Endothelial cell (in vitro differentiated cells): Measurements from ENCODE around the gene E2F2. TPM values are rescaled to one million over a fixed set of nuclear protein-coding genes. Genes with fewer than 3 reads are reported as not detected.

Source experiments
- DNase-seq: peaks from one replicate; pipeline ENCODE4 v3.0.0; 2021; ENCODE audit warnings: low spot score
- H3K27ac Mint-ChIP-seq: one replicate; pipeline ENCODE4 v1.8.0; 2021; ENCODE audit warnings: mixed read lengths, inconsistent platforms; ENCODE audit not compliant: unreplicated experiment
- H3K27me3 Mint-ChIP-seq: one replicate; pipeline ENCODE4 v1.8.0; 2021; ENCODE audit warnings: mild to moderate bottlenecking, moderate library complexity, mixed read lengths, inconsistent platforms; ENCODE audit not compliant: unreplicated experiment
- H3K36me3 Mint-ChIP-seq: one replicate; pipeline ENCODE4 v1.8.0; 2021; ENCODE audit warnings: mild to moderate bottlenecking, low read depth, mixed read lengths, inconsistent platforms; ENCODE audit not compliant: unreplicated experiment
- H3K4me1 Mint-ChIP-seq: one replicate; pipeline ENCODE4 v1.8.0; 2021; ENCODE audit warnings: mild to moderate bottlenecking, mixed read lengths, inconsistent platforms; ENCODE audit not compliant: unreplicated experiment
- H3K4me3 Mint-ChIP-seq: one replicate; pipeline ENCODE4 v1.8.0; 2021; ENCODE audit warnings: mild to moderate bottlenecking, mixed read lengths, inconsistent platforms; ENCODE audit not compliant: unreplicated experiment
- H3K9me3 Mint-ChIP-seq: one replicate; pipeline ENCODE4 v1.8.0; 2021; ENCODE audit warnings: mixed read lengths, inconsistent platforms; ENCODE audit not compliant: unreplicated experiment
- CTCF ChIP-seq: fragments of 200-600 bp; sonication (generic); IDR thresholded peaks from one replicate; pipeline ENCODE4 v1.5.0; 2021; ENCODE audit warnings: antibody characterized with exemption; ENCODE audit not compliant: unreplicated experiment
- total RNA-seq: library from RNA; stranded (reverse); fragmentation: NEBNext Ultra II Directional; extraction: Animal tissue kit (Norgen Biotek cat#: 25700); gene quantifications from one replicate; pipeline ENCODE4 v1.2.1, GENCODE V29; 2021; ENCODE audit not compliant: unreplicated experiment

The E2F2 gene
- total RNA-seq, 1 donor from 2014 or later, result 0.69 TPM

GRCh38 chr1:23469372-23469982 lies 61.6 kb downstream of the E2F2 start:
- H3K4me1 Mint-ChIP-seq, result peaks cover 6% of the 10 kb centered on the region
- no peak overlapping the region for H3K27ac Mint-ChIP-seq
- no peak for DNase-seq
- peaks cover 2% of the 10 kb centered on the region for H3K27me3 Mint-ChIP-seq
- TF ChIP-seq CTCF, result no peak
- no peaks in the 10 kb centered on the region for H3K36me3 Mint-ChIP-seq
- H3K9me3 Mint-ChIP-seq, result no peaks in the 10 kb centered on the region
- no peak overlapping the region for H3K4me3 Mint-ChIP-seq

GRCh38 chr1:23466423-23466989 lies 64.5 kb downstream of the E2F2 start:
- Mint-ChIP-seq H3K4me3 (no peak overlapping the region), H3K27ac (no peak overlapping the region), H3K36me3 (no peaks in the 10 kb centered on the region), H3K9me3 (no peaks in the 10 kb centered on the region), H3K27me3 (peaks cover 4% of the 10 kb centered on the region), H3K4me1 (peaks cover 6% of the 10 kb centered on the region)
- TF ChIP-seq CTCF, result no peak
- DNase-seq, result no peak

DNA sequence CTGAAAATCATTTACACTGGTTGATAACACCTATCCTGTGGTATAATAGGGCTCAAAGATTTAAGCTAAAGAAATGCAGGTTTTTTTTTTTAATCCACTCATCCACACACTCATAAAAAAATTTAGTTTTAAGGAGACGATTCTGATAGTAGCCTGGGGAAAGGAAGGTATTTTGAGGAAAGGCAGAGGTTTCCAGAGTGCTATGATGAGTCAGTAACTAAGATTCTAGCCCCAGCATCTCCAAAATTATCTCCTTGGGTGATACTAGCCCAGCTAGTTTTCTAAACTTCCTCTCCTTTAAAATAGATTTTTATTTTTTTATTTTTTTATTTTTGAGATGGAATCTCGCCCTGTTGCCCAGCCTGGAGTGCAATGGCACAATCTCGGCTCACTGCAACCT lies 67.7 kb downstream of the E2F2 start:
- no peak for DNase-seq
- H3K27me3 Mint-ChIP-seq, result peaks cover 2% of the 10 kb centered on the region
- H3K9me3 Mint-ChIP-seq, result no peaks in the 10 kb centered on the region
- no peak for TF ChIP-seq CTCF
- no peaks in the 10 kb centered on the region for H3K4me1 Mint-ChIP-seq
- H3K27ac Mint-ChIP-seq, result no peak overlapping the region
- H3K36me3 Mint-ChIP-seq, result no peaks in the 10 kb centered on the region
- no peak overlapping the region for H3K4me3 Mint-ChIP-seq

DNA sequence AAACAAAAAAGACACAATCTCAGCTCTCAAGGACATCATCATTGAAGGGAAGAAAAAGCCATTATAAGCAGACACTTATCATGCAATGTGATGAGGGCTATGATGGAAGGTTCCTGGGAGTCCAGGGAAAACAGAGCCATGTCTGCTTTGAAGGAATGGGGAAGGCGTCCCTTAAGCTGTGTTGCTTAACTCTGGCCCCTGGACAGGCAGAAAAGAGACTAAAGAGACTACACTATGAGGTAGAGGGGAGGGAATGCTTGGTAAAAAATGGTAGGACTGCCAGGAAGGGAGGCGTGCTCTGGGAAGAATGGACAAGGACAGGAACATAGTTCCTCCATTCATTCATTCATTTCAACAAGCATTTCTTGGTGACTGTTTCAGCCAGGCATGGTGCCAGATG lies 68.3 kb downstream of the E2F2 start:
- H3K27ac Mint-ChIP-seq, result no peak overlapping the region
- H3K36me3 Mint-ChIP-seq, result no peaks in the 10 kb centered on the region
- no peak for TF ChIP-seq CTCF
- H3K4me3 Mint-ChIP-seq, result no peak overlapping the region
- H3K27me3 Mint-ChIP-seq, result peaks cover 2% of the 10 kb centered on the region
- no peaks in the 10 kb centered on the region for H3K4me1 Mint-ChIP-seq
- H3K9me3 Mint-ChIP-seq, result no peaks in the 10 kb centered on the region
- DNase-seq, result no peak

- Mint-ChIP-seq H3K4me1 (no peaks in the 10 kb centered on the region), H3K27me3 (peaks cover 4% of the 10 kb centered on the region), H3K27ac (no peak overlapping the region), H3K4me3 (peak overlapping the region; percentile 42), H3K36me3 (no peaks in the 10 kb centered on the region), H3K9me3 (no peaks in the 10 kb centered on the region)
- no peak for DNase-seq
- TF ChIP-seq CTCF, result no peak
Observed at GRCh38 chr1:23461050-23461449, 70.0 kb downstream of the E2F2 start.
